ENCODE measurements around the gene PPM1D.
"Not testable (repeated sequence)": the region's sequence is repeated elsewhere in the genome, so short reads cannot be mapped to it uniquely, and the experiment has no call there.

Gene PPM1D

DNA sequence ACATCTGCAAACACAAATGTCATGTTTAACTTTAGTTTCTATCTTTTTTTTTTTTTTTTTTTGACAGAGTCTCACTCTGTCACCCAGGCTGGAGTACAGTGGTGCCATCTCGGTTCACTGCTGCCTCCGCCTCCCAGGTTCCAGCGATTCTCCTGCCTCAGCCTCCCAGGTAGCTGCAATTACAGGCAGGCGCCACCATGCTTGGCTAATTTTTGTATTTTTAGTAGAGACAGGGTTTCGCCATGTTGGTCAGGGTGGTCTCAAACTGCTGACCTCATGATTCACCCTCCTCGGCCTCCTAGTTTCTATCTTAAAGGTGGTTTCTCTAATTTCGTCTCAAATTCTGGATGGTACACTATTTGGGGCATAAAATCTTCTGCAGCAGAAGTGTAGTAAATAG is 5.8 kb upstream of the PPM1D start:
- DNase-seq: not testable (repeated sequence)

- no peak for DNase-seq
Observed at GRCh38 chr17:60594734-60595133, 5.3 kb upstream of the PPM1D start.

DNA sequence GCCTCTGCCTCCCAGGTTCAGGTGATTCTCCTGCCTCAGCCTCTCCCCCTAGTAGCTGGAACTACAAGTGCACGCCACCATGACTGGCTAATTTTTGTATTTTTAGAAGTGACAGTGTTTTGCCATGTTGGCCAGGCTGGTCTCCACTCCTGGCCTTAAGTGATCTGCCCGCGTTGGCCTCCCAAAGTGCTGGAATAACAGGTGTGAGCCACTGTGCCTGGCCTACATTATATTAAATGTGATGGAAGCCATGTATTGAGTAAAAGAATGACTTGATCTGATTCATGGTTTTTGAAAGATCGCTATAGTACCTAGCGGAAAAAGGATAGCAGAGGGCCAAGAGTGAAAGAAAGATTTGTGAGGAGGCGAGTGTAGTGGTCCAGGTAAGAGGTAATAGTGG is 2.7 kb upstream of the PPM1D start:
- no peak for DNase-seq

- peak; percentile 67 to 85 for DNase-seq
Observed at GRCh38 chr17:60598001-60598736, 1.8 kb upstream of the PPM1D start.

GRCh38 chr17:60599220-60599619 is 773 bp upstream of the PPM1D start:
- no peak for DNase-seq

GRCh38 chr17:60600490-60601446 is 775 bp downstream of the PPM1D start:
- peak; percentile 78 to 81 for DNase-seq

DNA sequence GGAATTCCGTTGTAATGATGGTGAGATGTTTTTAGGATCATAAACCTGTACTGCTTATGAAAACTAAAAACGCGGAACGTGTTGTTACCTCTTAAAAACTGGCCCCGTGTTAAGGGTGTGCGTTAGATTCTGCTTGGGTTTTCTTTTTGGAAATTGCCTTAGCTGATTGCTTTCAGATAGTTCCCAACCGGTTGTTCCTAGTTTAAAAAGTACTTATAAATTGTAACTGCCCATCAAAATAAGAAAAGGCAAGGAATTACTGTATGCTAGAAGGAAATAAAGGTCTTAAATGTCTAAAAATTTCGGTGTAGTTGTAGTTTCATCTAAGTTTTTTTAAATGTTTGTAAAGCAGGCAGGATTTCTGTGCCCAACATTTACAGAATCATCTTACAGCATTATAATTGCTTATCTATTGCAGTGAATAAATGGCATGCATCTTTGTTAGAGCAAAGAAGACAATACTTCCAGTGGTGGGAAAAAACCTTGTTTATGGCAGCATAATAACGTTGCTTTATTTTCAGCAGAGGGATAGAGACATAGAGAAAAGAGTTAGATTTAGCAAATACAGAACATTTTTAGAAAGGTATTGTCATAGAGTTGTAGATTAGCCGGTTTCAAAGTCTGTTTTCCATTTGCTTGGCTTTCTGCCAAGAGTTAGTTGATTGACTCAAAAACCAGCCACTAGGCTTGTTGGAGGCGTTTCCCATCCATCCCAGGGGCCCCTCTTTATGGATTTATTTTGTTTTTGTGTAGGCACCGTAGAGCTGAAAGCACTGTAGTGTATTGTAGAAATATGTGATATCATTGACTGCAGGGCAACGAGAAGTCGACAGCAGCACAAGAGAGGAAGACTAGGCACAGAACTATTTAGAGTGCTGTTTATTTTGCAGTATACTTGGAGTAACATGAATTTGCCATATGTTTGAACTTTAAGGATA is 1.7 kb downstream of the PPM1D start:
- DNase-seq: peak; percentile 60 to 63

GRCh38 chr17:60602385-60602742 is 2.4 kb downstream of the PPM1D start:
- no peak for DNase-seq

DNA sequence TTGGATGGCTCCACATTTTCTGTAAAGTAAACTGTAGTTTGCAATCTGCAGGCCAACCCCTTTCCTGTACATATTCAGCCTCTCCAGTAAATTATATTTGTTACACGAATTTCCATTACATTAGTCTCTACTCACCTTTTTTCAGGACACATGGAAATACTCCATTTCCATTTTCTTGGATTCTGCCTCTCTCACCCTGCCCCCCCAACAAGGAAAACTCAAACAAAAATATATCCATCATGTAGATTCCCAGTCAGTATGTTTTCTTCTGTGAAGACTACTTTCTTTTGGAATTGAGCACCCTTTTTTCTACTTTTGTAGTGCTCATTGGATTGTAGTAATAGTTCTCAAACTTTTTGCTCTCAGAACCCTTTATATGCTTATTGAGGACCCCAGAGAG is 2.9 kb downstream of the PPM1D start:
- DNase-seq: no peak

DNA sequence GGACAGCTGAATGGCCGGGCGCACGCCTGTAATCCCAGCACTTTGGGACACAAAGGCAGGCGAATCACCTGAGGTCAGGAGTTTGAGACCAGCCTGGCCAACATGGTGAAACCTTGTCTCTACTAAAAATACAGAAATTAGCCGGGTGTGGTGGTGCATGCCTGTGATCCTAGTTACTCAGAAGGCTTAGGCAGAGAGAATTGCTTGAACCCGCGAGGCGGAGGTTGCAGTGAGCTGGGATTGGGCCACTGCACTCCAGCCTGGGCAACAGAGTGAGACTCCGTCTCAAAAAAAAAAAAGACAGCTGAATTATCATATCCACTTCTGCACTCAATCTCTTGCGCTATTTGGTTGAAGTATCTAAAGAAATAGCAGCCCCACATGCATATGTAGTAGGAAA is 3.5 kb downstream of the PPM1D start:
- not testable (repeated sequence) for DNase-seq

GRCh38 chr17:60604686-60605334 is 4.8 kb downstream of the PPM1D start:
- DNase-seq: no peak

DNA sequence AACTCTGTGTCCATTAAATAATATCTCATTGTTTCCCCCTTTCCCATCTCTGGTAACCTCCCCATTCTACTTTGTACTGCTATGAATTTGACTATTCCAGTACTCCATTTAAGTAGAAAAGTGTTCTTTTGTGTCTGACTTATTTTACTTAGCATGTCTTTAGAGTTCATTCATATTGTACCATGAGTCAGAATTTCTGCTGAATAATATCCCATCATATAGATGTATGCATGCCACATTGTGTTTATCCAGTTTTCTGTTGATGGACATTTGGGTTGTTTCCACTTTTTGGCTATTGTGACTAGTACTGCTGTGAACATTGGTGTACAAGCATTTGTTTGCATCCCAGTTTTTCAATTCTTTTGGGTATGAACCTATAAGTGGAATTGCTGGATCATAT is 6.0 kb downstream of the PPM1D start:
- no peak for DNase-seq

DNA sequence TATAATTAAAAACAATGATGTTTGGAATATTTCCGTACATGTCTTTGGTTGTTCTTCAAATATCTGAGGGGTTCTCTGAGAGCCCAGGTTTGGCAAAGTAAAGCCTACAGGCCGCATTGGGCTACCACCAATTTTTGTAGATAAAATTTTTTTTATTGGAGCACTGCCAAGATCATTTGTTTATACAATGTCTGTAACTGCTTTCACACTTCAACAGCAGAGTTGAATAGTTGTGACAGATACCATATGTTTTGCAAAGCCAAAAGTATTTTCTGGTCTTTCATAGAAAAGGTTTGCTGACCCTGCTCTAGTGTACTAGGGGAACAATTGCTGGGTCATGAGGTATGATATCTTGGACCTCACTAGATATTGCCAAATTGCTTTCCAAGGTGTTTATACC is 10.5 kb downstream of the PPM1D start:
- no peak for DNase-seq

GRCh38 chr17:60611321-60611720 is 11.3 kb downstream of the PPM1D start:
- not testable (repeated sequence) for DNase-seq

- no peak for DNase-seq
Observed at GRCh38 chr17:60613325-60613724, 13.3 kb downstream of the PPM1D start.

GRCh38 chr17:60613796-60614195 is 13.8 kb downstream of the PPM1D start:
- DNase-seq: not testable (repeated sequence)

GRCh38 chr17:60614247-60614646 is 14.3 kb downstream of the PPM1D start:
- not testable (repeated sequence) for DNase-seq

DNA sequence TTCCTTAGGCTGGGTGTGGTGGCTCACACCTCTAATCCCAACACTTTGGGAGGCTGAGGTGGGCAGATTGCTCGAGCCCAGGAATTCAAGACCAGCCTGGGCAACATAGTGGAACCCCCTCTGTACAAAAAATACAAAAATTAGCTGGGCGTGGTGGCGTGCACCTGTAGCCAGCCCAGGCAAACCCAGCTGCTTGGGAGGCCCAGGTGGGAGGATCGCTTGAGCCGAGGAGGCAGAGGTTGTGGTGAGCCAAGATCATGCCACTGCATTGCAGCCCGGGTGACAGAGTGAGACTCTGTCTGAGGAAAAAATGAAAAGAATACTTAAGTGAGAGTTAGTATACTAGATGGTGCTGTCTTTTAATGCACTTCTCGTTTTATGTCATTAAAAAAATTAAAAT is 15.1 kb downstream of the PPM1D start:
- DNase-seq: no peak

GRCh38 chr17:60615840-60616239 is 15.8 kb downstream of the PPM1D start:
- no peak for DNase-seq

- DNase-seq: no peak
Observed at GRCh38 chr17:60618080-60618479, 18.1 kb downstream of the PPM1D start.

GRCh38 chr17:60618854-60619526 is 19.0 kb downstream of the PPM1D start:
- DNase-seq: no peak

DNA sequence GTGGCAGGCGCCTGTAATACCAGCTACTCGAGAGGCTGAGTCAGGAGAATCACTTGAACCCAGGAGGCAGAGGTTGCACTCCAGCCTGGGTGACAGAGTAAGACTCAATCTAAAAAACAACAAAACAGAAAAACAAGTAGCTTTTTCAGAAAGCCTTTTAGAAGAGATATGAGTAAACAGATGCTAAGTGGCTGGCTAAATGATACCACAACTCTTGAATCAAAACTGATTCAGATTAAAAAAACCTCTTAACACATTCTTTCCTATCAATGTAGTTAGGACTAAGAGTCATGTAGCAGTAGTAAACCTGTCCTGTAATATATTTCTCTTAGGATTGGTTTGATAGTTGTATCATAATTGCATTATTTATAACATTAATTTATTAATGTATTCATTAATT is 23.0 kb downstream of the PPM1D start:
- no peak for DNase-seq

Measured in inflammatory macrophage (primary cell).